Muscle layer of colon (tissue), 2 donors: ENCODE data around the gene MAP1LC3B.

Source experiments
- H3K27ac ChIP-seq: one replicate; pipeline ENCODE4 v1.7.0; 2013; ENCODE audit warnings: low read depth, mild to moderate bottlenecking, low read length, moderate library complexity
- H3K27me3 ChIP-seq, 2 donors: one replicate each; pipeline ENCODE4 v1.7.0; 2013; ENCODE audit warnings: low read length in 2 of 2, mild to moderate bottlenecking in 2 of 2; ENCODE audit not compliant: insufficient read depth in 2 of 2, control insufficient read depth in 1 of 2
- H3K36me3 ChIP-seq: one replicate; pipeline ENCODE4 v1.7.0; 2013; ENCODE audit warnings: mild to moderate bottlenecking, low read length; ENCODE audit not compliant: insufficient read depth
- H3K4me1 ChIP-seq: one replicate; pipeline ENCODE4 v1.7.0; 2013; ENCODE audit warnings: mild to moderate bottlenecking, low read length; ENCODE audit not compliant: insufficient read depth
- H3K4me3 ChIP-seq, 2 donors: one replicate each; pipeline ENCODE4 v1.7.0; 2013; ENCODE audit warnings: low read length in 2 of 2, low read depth in 1 of 2, mild to moderate bottlenecking in 1 of 2, moderate library complexity in 1 of 2
- H3K9ac ChIP-seq: one replicate; pipeline ENCODE4 v1.7.0; 2013; ENCODE audit warnings: low read length
- H3K9me3 ChIP-seq: one replicate; pipeline ENCODE4 v1.7.0; 2013; ENCODE audit warnings: mild to moderate bottlenecking, low read length
- donor health status: abdominal sarcoma.
- donor health status: Adenocarcinoma of cecum.

The MAP1LC3B gene

DNA sequence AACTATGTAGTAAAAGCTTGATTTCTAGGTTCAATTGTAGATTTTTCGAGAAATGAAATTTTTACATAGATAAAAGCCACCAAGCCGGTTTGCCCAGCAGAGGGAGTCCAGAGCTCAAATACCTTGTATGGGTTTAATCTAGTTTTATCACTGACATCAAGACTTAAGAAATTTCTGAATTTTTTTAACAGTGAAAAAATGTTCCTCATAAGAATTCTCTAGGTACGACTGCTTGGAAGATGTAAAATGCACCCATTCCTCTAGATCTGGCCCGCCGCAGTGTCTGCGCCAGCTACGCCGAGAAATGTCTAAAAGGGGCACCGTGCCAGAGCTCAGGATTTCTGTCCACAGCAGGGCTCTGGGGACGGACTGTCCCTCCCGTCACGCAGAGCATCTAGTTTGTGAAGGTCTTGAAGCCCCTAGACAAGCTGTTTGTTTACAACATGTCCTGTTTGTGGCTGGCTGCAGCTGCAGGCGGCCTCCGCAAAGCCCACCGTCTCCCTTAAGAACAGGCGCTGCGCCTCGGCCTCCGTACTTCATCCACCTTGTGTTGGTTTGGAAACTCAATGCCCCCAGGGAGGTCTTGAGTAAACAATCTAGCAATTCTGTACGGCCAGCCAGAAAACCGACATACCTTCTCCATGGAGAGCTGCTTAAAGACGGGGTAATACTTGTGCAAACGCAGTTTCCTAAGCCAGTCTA is 24.8 kb downstream of the MAP1LC3B start:
- Histone ChIP-seq H3K4me1 (no peaks in the 10 kb centered on the region), H3K27ac (no peak overlapping the region), H3K9ac (no peak overlapping the region), H3K27me3 (no peaks in the 10 kb centered on the region), H3K36me3 (peaks cover 43% of the 10 kb centered on the region), H3K9me3 (no peaks in the 10 kb centered on the region), H3K4me3 (no peak overlapping the region)

DNA sequence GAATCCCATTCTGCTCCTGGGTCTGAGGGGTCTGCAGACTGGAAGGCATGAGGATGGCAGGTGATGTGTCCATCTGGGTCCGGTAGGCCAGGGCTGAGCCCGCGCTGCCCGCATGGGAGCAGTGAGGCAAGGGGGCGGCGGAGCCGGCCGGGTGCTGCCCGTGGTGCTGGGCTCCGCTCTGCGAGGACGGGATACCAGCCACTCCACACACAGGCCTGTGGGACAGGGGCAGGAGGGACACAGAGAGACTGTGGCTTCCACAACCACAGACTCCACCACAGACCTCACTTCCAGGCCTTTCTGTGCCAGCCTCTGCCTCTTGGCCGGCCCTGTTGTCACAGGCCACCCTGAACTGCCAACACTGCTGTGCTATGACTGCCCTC is 25.4 kb downstream of the MAP1LC3B start:
- H3K4me1 ChIP-seq, result no peaks in the 10 kb centered on the region
- no peaks in the 10 kb centered on the region for H3K27me3 ChIP-seq
- H3K36me3 ChIP-seq, result peaks cover 39% of the 10 kb centered on the region
- H3K27ac ChIP-seq, result no peak overlapping the region
- H3K4me3 ChIP-seq, result no peak overlapping the region
- no peaks in the 10 kb centered on the region for H3K9me3 ChIP-seq
- no peak overlapping the region for H3K9ac ChIP-seq

DNA sequence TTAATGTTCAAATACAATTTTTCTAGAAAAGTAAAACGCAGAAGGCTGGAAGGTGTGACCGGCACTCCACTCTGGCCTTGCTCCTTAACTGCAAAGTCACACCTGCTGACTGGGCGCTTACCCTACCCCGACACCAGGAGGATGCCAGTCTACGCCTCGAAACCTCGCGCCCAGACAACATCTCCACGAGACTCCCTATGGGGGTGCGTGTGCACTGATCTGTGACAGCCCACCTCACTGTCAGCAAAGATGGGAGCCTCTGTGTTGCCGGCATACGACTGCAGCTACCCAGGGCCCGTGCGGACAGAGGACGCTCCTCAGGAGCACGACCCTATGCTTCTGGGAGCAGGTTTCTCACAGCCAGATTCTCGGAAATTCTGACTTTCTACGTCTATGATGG is 26.1 kb downstream of the MAP1LC3B start:
- Histone ChIP-seq H3K9me3 (no peaks in the 10 kb centered on the region), H3K27ac (no peak overlapping the region), H3K27me3 (no peaks in the 10 kb centered on the region), H3K9ac (no peak overlapping the region), H3K4me3 (no peak overlapping the region), H3K4me1 (no peaks in the 10 kb centered on the region), H3K36me3 (peaks cover 38% of the 10 kb centered on the region)

- Histone ChIP-seq H3K4me1 (no peaks in the 10 kb centered on the region), H3K9me3 (no peaks in the 10 kb centered on the region), H3K36me3 (peaks cover 41% of the 10 kb centered on the region), H3K27me3 (no peaks in the 10 kb centered on the region), H3K4me3 (no peak overlapping the region), H3K27ac (no peak overlapping the region), H3K9ac (no peak overlapping the region)
Observed at GRCh38 chr16:87418644-87419043, 26.5 kb downstream of the MAP1LC3B start.

GRCh38 chr16:87420026-87421002 is 28.2 kb downstream of the MAP1LC3B start:
- H3K27me3 ChIP-seq, result no peaks in the 10 kb centered on the region
- H3K9ac ChIP-seq, result no peak overlapping the region
- H3K4me1 ChIP-seq, result no peaks in the 10 kb centered on the region

GRCh38 chr16:87421003-87421912 is 29.1 kb downstream of the MAP1LC3B start:
- H3K4me3 ChIP-seq, result no peak overlapping the region
- no peaks in the 10 kb centered on the region for H3K9me3 ChIP-seq
- no peak overlapping the region for H3K27ac ChIP-seq
- H3K4me1 ChIP-seq, result no peaks in the 10 kb centered on the region
- H3K9ac ChIP-seq, result no peak overlapping the region
- H3K27me3 ChIP-seq, result no peaks in the 10 kb centered on the region
- peaks cover 37% of the 10 kb centered on the region for H3K36me3 ChIP-seq

More at GRCh38 chr16:87420026-87421002, 28.2 kb downstream of the MAP1LC3B start:
- Histone ChIP-seq H3K27ac (no peak overlapping the region), H3K36me3 (peaks cover 37% of the 10 kb centered on the region), H3K9me3 (no peaks in the 10 kb centered on the region), H3K4me3 (no peak overlapping the region)

DNA sequence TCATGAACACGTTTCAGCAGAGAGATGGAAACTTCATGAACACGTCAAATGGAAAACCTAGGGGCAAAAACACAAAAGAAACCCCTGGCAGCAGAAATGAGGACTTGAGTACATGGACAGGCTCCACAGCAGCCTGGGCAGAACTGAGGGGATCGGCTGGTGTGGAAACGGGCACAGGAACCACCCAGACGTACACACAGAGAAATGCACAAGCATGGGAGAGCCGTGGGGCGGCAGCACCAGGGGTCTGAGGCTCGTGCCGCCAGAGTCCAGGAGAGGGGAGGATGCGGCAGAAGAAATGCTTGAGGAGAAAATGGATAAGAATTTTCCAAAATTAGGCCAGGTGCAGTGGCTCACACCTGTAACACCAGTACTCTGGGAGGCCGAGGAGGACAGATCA is 30.0 kb downstream of the MAP1LC3B start:
- no peaks in the 10 kb centered on the region for H3K4me1 ChIP-seq
- no peaks in the 10 kb centered on the region for H3K9me3 ChIP-seq
- H3K9ac ChIP-seq, result no peak overlapping the region
- H3K4me3 ChIP-seq, result no peak overlapping the region
- H3K27ac ChIP-seq, result no peak overlapping the region
- H3K36me3 ChIP-seq, result peaks cover 34% of the 10 kb centered on the region
- H3K27me3 ChIP-seq, result no peaks in the 10 kb centered on the region

DNA sequence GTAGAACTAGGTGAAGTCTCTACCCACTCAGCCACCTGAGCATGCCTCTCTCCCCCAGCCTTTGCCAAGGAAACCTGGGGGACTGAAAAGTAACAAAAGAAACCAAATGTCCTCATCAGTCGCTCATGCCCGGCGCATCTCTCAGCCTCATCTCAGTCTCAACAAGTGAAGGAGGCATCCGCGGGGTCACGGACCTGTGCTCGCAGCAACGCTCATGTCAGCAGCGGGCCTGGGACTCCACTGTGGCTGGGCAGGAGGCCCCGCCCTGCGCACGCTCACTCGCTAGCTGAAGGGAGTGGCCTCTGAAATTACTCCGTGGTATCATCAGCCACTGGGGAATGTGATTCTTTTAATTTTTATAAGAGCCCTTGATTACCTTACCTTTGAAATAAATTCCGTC is 31.3 kb downstream of the MAP1LC3B start:
- Histone ChIP-seq H3K27me3 (no peaks in the 10 kb centered on the region), H3K4me3 (no peak overlapping the region), H3K36me3 (peaks cover 24% of the 10 kb centered on the region), H3K27ac (no peak overlapping the region), H3K9me3 (no peaks in the 10 kb centered on the region), H3K4me1 (no peaks in the 10 kb centered on the region), H3K9ac (no peak overlapping the region)

GRCh38 chr16:87424266-87424665 is 32.1 kb downstream of the MAP1LC3B start:
- H3K27me3 ChIP-seq, result no peaks in the 10 kb centered on the region
- no peak overlapping the region for H3K27ac ChIP-seq
- H3K9me3 ChIP-seq, result no peaks in the 10 kb centered on the region
- no peak overlapping the region for H3K4me3 ChIP-seq
- peaks cover 30% of the 10 kb centered on the region for H3K36me3 ChIP-seq
- H3K9ac ChIP-seq, result no peak overlapping the region
- no peaks in the 10 kb centered on the region for H3K4me1 ChIP-seq

- Histone ChIP-seq H3K27me3 (no peaks in the 10 kb centered on the region), H3K36me3 (peaks cover 20% of the 10 kb centered on the region), H3K4me3 (no peak overlapping the region)
Observed at GRCh38 chr16:87425941-87426340, 33.8 kb downstream of the MAP1LC3B start.

More at GRCh38 chr16:87425941-87426340, 33.8 kb downstream of the MAP1LC3B start:
- no peaks in the 10 kb centered on the region for H3K9me3 ChIP-seq
- no peak overlapping the region for H3K9ac ChIP-seq
- H3K27ac ChIP-seq, result no peak overlapping the region
- no peaks in the 10 kb centered on the region for H3K4me1 ChIP-seq
